Measurements from ENCODE around the gene RBM6. TPM values are rescaled to one million over a fixed set of nuclear protein-coding genes. Genes with fewer than 3 reads are reported as not detected.
A peak's percentile ranks its signal among the peaks of the same experiment; 100 is the strongest.

RBM6 gene
- total and polyA plus RNA-seq, 2 experiments from 2014 or later, result 66.6 to 97.6 TPM

DNA sequence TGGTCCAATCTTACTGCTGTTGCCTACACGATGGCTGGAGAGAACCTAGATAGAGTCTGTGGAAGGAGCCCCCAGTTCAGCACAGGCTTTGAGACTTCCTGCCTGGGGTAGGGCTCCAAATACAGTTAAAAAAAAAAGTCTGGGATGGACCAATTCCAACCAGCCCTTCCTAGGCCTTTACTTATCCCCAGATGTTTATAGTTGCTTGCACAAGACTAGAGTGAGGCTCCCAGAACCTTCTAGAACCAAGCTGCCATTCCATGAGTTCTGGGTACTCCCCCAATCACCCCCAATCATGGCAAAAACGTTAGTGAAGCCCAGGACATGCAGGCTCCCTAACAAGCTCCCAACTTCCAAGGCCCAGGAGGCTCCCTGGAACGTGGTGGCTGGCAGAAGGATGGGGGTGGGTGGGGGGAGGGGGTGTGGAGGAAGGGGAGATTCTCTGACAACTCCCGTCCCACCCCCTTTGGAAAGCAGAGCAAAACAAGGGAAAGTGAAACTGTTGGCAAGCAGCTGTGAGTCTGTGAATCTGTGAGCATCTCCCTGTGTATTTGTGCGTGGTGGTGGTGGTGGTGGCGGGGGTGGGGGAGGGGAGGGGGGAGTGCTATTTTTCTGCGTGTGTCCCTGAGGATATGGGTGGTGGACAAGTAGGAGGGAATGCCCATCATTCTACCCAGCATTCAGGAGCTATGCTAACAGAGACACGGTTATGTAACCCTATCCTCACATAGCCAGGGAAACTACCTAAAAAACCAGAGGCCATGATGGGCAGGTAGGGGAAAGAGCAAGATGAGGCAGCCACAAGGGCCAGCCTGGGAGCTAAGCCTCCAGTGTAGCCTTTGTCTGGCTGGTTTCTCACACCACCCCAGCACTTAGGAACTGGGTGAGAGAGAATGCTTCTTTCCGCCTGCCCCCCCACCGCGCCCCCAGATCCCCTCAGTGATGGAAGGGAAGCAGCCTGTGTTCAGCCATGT lies 38.3 kb upstream of the RBM6 start (continued):
- TF ChIP-seq, protein P1, sequence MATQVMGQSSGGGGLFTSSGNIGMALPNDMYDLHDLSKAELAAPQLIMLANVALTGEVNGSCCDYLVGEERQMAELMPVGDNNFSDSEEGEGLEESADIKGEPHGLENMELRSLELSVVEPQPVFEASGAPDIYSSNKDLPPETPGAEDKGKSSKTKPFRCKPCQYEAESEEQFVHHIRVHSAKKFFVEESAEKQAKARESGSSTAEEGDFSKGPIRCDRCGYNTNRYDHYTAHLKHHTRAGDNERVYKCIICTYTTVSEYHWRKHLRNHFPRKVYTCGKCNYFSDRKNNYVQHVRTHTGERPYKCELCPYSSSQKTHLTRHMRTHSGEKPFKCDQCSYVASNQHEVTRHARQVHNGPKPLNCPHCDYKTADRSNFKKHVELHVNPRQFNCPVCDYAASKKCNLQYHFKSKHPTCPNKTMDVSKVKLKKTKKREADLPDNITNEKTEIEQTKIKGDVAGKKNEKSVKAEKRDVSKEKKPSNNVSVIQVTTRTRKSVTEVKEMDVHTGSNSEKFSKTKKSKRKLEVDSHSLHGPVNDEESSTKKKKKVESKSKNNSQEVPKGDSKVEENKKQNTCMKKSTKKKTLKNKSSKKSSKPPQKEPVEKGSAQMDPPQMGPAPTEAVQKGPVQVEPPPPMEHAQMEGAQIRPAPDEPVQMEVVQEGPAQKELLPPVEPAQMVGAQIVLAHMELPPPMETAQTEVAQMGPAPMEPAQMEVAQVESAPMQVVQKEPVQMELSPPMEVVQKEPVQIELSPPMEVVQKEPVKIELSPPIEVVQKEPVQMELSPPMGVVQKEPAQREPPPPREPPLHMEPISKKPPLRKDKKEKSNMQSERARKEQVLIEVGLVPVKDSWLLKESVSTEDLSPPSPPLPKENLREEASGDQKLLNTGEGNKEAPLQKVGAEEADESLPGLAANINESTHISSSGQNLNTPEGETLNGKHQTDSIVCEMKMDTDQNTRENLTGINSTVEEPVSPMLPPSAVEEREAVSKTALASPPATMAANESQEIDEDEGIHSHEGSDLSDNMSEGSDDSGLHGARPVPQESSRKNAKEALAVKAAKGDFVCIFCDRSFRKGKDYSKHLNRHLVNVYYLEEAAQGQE (IDR thresholded peaks at IDR 0.05; ENCODE audit: unreplicated experiment), result no peak
- TF ChIP-seq POLR2AphosphoS5 (IDR thresholded peaks at IDR 0.05; ENCODE audit: low read depth) (no peak), ZNF114 (CRISPR knock-in tag; IDR thresholded peaks at IDR 0.05) (no peak), EZH2phosphoT487 (IDR thresholded peaks at IDR 0.05; ENCODE audit: unreplicated experiment) (no peak)
- TF ChIP-seq, protein P2, sequence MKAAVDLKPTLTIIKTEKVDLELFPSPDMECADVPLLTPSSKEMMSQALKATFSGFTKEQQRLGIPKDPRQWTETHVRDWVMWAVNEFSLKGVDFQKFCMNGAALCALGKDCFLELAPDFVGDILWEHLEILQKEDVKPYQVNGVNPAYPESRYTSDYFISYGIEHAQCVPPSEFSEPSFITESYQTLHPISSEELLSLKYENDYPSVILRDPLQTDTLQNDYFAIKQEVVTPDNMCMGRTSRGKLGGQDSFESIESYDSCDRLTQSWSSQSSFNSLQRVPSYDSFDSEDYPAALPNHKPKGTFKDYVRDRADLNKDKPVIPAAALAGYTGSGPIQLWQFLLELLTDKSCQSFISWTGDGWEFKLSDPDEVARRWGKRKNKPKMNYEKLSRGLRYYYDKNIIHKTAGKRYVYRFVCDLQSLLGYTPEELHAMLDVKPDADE (IDR thresholded peaks at IDR 0.05), result no peak

DNA sequence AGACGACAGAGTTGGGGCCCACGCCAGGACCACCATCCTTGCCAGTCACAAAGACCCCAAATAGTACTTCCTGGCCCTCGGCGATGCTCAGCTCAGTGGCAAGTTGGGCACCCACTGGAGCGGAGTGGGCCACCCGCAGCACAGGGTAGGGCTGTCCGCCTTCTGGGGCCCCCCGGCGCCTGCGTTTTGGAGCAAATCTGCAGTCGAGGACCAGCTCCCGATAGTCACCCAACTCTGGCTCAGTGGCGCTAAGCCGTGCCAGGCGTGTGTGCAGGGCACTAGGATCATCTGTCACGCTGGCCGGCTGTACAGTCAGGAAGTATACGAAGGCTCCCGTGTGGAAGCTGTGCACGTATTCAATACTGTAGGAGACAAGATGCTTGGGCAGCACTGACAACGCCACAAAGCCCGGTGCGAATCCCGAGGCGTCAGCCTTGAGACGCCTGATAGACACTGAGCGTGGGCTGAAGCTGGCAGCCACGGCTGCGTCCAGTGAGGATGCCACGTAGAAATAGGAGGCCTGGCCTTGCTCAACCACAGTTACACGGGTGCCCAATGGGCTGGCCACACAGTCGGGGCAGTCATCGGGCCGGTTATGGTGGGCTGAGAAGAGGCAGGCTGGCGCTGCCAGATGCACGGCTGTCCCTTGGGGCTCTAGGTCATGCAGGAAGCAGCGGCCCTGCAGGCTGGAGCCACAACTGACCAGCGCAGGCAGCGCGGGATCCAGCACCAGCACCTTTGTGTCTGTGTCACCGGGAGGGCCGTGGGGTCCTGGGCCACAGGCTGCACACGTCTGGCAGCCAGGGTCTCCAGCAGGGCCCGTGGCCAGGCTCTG lies 37.2 kb upstream of the RBM6 start:
- no peak overlapping the region for H3K27ac Mint-ChIP-seq
- peaks cover 5% of the 10 kb centered on the region; the same call in 1 of the 2 replicates for H3K9me2 ChIP-seq (ENCODE audit: insufficient read depth)
- peaks cover 21% of the 10 kb centered on the region for H3K27me3 Mint-ChIP-seq (ENCODE audit: insufficient read depth, low read depth, poor library complexity)
- peaks cover 25% of the 10 kb centered on the region for H3K4me1 ChIP-seq (ENCODE audit: insufficient read depth)
- H3K27me3 ChIP-seq (ENCODE audit: insufficient read depth), result no peaks in the 10 kb centered on the region
- peaks cover 10% of the 10 kb centered on the region for H3F3A ChIP-seq (replicated peaks; ENCODE audit: low read depth)
- no peak overlapping the region for H3K27ac ChIP-seq (ENCODE audit: low read depth)
- H3K36me3 ChIP-seq (ENCODE audit: insufficient read depth), result no peaks in the 10 kb centered on the region
- no peaks in the 10 kb centered on the region for H3K9me3 Mint-ChIP-seq
- H4K20me1 ChIP-seq (replicated peaks; ENCODE audit: insufficient read depth), result no peaks in the 10 kb centered on the region
- H3K4me3 Mint-ChIP-seq, result no peak overlapping the region; the same call in 1 of the 3 replicates
- H2AFZ ChIP-seq, result peak overlapping the region; percentile 69; the same call in 1 of the 2 replicates
- no peak for ATAC-seq
- DNase-seq (ENCODE audit: low spot score), result no peak
- peaks cover 22% of the 10 kb centered on the region for H3K4me1 Mint-ChIP-seq
- no peaks in the 10 kb centered on the region for H3K79me2 ChIP-seq (replicated peaks; ENCODE audit: insufficient read depth)
- H3K4me3 ChIP-seq, result peak overlapping the region; percentile 49; the same call in 1 of the 2 replicates
- H3K36me3 Mint-ChIP-seq (ENCODE audit: low read depth), result no peaks in the 10 kb centered on the region
- H3K4me2 ChIP-seq, result peak overlapping the region; percentile 70
- TF ChIP-seq NANOG (IDR thresholded peaks at IDR 0.05; ENCODE audit: borderline replicate concordance) (no peak), EZH2phosphoT487 (IDR thresholded peaks at IDR 0.05; ENCODE audit: unreplicated experiment) (no peak), ZNF114 (CRISPR knock-in tag; IDR thresholded peaks at IDR 0.05) (no peak), ZNF331 (CRISPR knock-in tag; IDR thresholded peaks at IDR 0.05; ENCODE audit: low read depth) (no peak), STAT1 (IDR thresholded peaks at IDR 0.05; ENCODE audit: unreplicated experiment) (no peak)
- TF ChIP-seq, protein P2 (IDR thresholded peaks at IDR 0.05), result no peak
- TF ChIP-seq, protein P1 (IDR thresholded peaks at IDR 0.05; ENCODE audit: unreplicated experiment), result no peak

All from GM23338 (cell line).